CD14-positive monocyte (primary cell): ENCODE results near the gene HP1BP3. TPM values are rescaled to one million over a fixed set of nuclear protein-coding genes. Genes with fewer than 3 reads are reported as not detected.

Experiments used
- DNase-seq, 3 donors: peaks; one replicate each; pipeline ENCODE4 v3.0.0-alpha.2; 2011 to 2022
- H2AFZ ChIP-seq: 2 replicates; pipeline ENCODE4 v1.6.0; 2012; ENCODE audit warnings: mild to moderate bottlenecking, low read depth, low read length, inconsistent platforms; ENCODE audit not compliant: insufficient read depth, poor library complexity, severe bottlenecking
- H3K27ac ChIP-seq, 2 donors: 1 replicate in 1 of 2; 2 replicates in 1 of 2; pipeline ENCODE4 v1.5.1; 2012 to 2013; ENCODE audit warnings: low read length in 2 of 2, control low read depth in 1 of 2, inconsistent platforms in 1 of 2, low read depth in 1 of 2, mild to moderate bottlenecking in 1 of 2
- H3K27me3 ChIP-seq, 2 donors: one replicate each; pipeline versions ENCODE4 v1.6.0 to v1.6.1; 2011 to 2013; ENCODE audit warnings: low read length in 2 of 2; ENCODE audit not compliant: control insufficient read depth in 2 of 2, insufficient read depth in 2 of 2
- H3K36me3 ChIP-seq, 2 donors: replicated peaks in 1 of 2; 1 replicate in 1 of 2; 2 replicates in 1 of 2; pipeline versions ENCODE4 v1.5.1 to v1.6.1; 2012 to 2013; ENCODE audit warnings: low read length in 2 of 2, control low read depth in 1 of 2, inconsistent platforms in 1 of 2, mild to moderate bottlenecking in 1 of 2; ENCODE audit not compliant: insufficient read depth in 2 of 2, control insufficient read depth in 1 of 2
- H3K4me1 ChIP-seq, 2 donors: 1 replicate in 1 of 2; 2 replicates in 1 of 2; pipeline versions ENCODE4 v1.5.1 to v1.6.1; 2012 to 2013; ENCODE audit warnings: low read length in 2 of 2, control low read depth in 1 of 2, inconsistent platforms in 1 of 2, mild to moderate bottlenecking in 1 of 2, moderate library complexity in 1 of 2; ENCODE audit not compliant: insufficient read depth in 2 of 2, control insufficient read depth in 1 of 2
- H3K4me2 ChIP-seq: replicated peaks from 2 replicates; pipeline ENCODE3; 2012; ENCODE audit warnings: low read length, moderate library complexity, mild to moderate bottlenecking; ENCODE audit not compliant: poor library complexity, severe bottlenecking; ENCODE audit errors: extremely low read depth
- H3K4me3 ChIP-seq, 3 experiments: fragments of 200-600 bp in 1 of 3; sonication (generic) in 1 of 3; replicated peaks in 1 of 3; 1 replicate in 2 of 3; 2 replicates in 1 of 3; pipeline ENCODE4 v1.5.1; 2011 to 2013; ENCODE audit warnings: low read length in 3 of 3, mild to moderate bottlenecking in 3 of 3, control low read depth in 2 of 3, low read depth in 2 of 3, inconsistent platforms in 1 of 3, moderate library complexity in 1 of 3
- H3K79me2 ChIP-seq: 2 replicates; pipeline ENCODE4 v1.6.0; 2012; ENCODE audit warnings: mild to moderate bottlenecking, control low read depth, inconsistent platforms, low read length, moderate library complexity; ENCODE audit not compliant: insufficient read depth
- H3K9ac ChIP-seq: 2 replicates; pipeline ENCODE4 v1.6.0; 2017; ENCODE audit warnings: low read length, mild to moderate bottlenecking; ENCODE audit not compliant: insufficient read depth, poor library complexity, severe bottlenecking
- H3K9me3 ChIP-seq, 2 donors: replicated peaks in 1 of 2; 1 replicate in 1 of 2; 2 replicates in 1 of 2; pipeline versions ENCODE4 v1.5.1 to v1.6.1; 2012 to 2013; ENCODE audit warnings: low read length in 2 of 2, control low read depth in 1 of 2; ENCODE audit not compliant: control insufficient read depth in 1 of 2, insufficient read depth in 1 of 2
- H4K20me1 ChIP-seq: 2 replicates; pipeline ENCODE4 v1.6.0; 2012; ENCODE audit warnings: mild to moderate bottlenecking, low read length, control low read depth, moderate library complexity; ENCODE audit not compliant: insufficient read depth
- H3K27ac Mint-ChIP-seq, 7 donors: one replicate each; pipeline ENCODE4 v1.8.0; 2020; ENCODE audit warnings: mild to moderate bottlenecking in 7 of 7, mixed read lengths in 7 of 7, moderate library complexity in 6 of 7, inconsistent platforms in 2 of 7
- H3K27me3 Mint-ChIP-seq, 3 donors: one replicate each; pipeline ENCODE4 v1.8.0; 2021 to 2022; ENCODE audit warnings: low read depth in 3 of 3, mild to moderate bottlenecking in 3 of 3, mixed read lengths in 3 of 3, moderate library complexity in 3 of 3, inconsistent platforms in 1 of 3
- H3K36me3 Mint-ChIP-seq, 2 donors: one replicate each; pipeline ENCODE4 v1.8.0; 2020; ENCODE audit warnings: mixed read lengths in 2 of 2, inconsistent platforms in 1 of 2, mild to moderate bottlenecking in 1 of 2
- H3K4me1 Mint-ChIP-seq: one replicate; pipeline ENCODE4 v1.8.0; 2020; ENCODE audit warnings: mild to moderate bottlenecking, mixed read lengths
- H3K4me3 Mint-ChIP-seq, 2 donors: one replicate each; pipeline ENCODE4 v1.8.0; 2020; ENCODE audit warnings: mild to moderate bottlenecking in 2 of 2, mixed read lengths in 2 of 2, moderate library complexity in 1 of 2
- H3K9me3 Mint-ChIP-seq, 7 donors: one replicate each; pipeline ENCODE4 v1.8.0; 2020 to 2022; ENCODE audit warnings: mixed read lengths in 7 of 7, mild to moderate bottlenecking in 6 of 7, moderate library complexity in 6 of 7, inconsistent platforms in 2 of 7
- CTCF ChIP-seq: fragments of 200-600 bp; IDR thresholded peaks from one replicate; pipeline ENCODE4 v1.8.0; 2022; ENCODE audit warnings: antibody characterized with exemption, mild to moderate bottlenecking
- WGBS: methylation state at CpG from one replicate; pipeline ENCODE4 v1.1.5; 2013; ENCODE audit warnings: missing lambda C conversion rate; ENCODE audit not compliant: insufficient coverage; 5-methylcytosine and 5-hydroxymethylcytosine counted together
- intact Hi-C, 2 donors: fragments of 100-400 bp; cut with micrococcal nuclease; formaldehyde crosslinking; loops; one replicate each; pipeline versions ENCODE4 v1.15.0 to v1.15.1; 2023
- polyA plus RNA-seq, 3 donors: library from polyadenylated mRNA; depleted of rRNA in 1 of 3; unstranded in 2 of 3; stranded (reverse) in 1 of 3; fragments of 300-500 nt in 2 of 3; fragments of >200 nt in 1 of 3; fragmentation: Illumina TruSeq in 2 of 3; gene quantifications; 1 replicate in 2 of 3; 2 replicates in 1 of 3; pipeline ENCODE4 v1.2.3, GENCODE V29; 2012 to 2021

The HP1BP3 gene
- polyA plus RNA-seq, 3 donors: 121 to 137 (median 135) TPM

GRCh38 chr1:20787840-20788795 is 1.0 kb upstream of the HP1BP3 start:
- H3K4me1 ChIP-seq: peaks cover 23 to 29% of the 10 kb centered on the region in 2 donors
- H3K27me3 Mint-ChIP-seq: peaks cover 0 to 3% (median 0%) of the 10 kb centered on the region in 3 donors
- peak overlapping the region; percentile 91 for H3K9ac ChIP-seq
- H2AFZ ChIP-seq: peak overlapping the region; percentile 97
- H3K27ac Mint-ChIP-seq: peak overlapping the region; percentile 92 to 96 (median 95)
- no peaks in the 10 kb centered on the region for H3K36me3 Mint-ChIP-seq
- H3K4me1 Mint-ChIP-seq: peaks cover 31% of the 10 kb centered on the region
- intact Hi-C loops: loop anchor here in 1 of 2 donors (5.0 kb wide), 1 partner anchor 56 kb away; the partner anchor contains the start of gene SH2D5
- H3K79me2 ChIP-seq: peaks cover 36% of the 10 kb centered on the region
- H3K9me3 ChIP-seq: no peaks in the 10 kb centered on the region
- 49% methylated on average over 8 of the region's 22 CpGs for WGBS
- H3K36me3 ChIP-seq: no peaks in the 10 kb centered on the region
- no peaks in the 10 kb centered on the region for H3K9me3 Mint-ChIP-seq
- peak overlapping the region; percentile 93 to 95 for H3K4me3 Mint-ChIP-seq
- peak; percentile 32 to 67 (median 65) for DNase-seq
- peaks cover 31% of the 10 kb centered on the region for H4K20me1 ChIP-seq
- H3K27ac ChIP-seq: peak overlapping the region; percentile 90
- no peaks in the 10 kb centered on the region for H3K27me3 ChIP-seq
- H3K4me3 ChIP-seq: peak overlapping the region; percentile 90 to 99 (median 93)
- no peak for TF ChIP-seq CTCF
- peak overlapping the region; percentile 83 for H3K4me2 ChIP-seq

GRCh38 chr1:20786253-20787028 is 666 bp downstream of the HP1BP3 start:
- Mint-ChIP-seq H3K36me3 (no peaks in the 10 kb centered on the region), H3K27ac (peak overlapping the region; percentile 93 to 99 (median 96)), H3K4me3 (peak overlapping the region; percentile 97 to 99), H3K27me3 (peaks cover 0 to 3% (median 0%) of the 10 kb centered on the region in 3 donors), H3K4me1 (peaks cover 31% of the 10 kb centered on the region), H3K9me3 (no peaks in the 10 kb centered on the region)
- H3K4me2 ChIP-seq: peak overlapping the region; percentile 83
- intact Hi-C loops: loop anchor here in 1 of 2 donors (5.0 kb wide), 1 partner anchor 54 kb away; the partner anchor contains the start of gene SH2D5
- peak; percentile 91 to 92 (median 91) for DNase-seq
- H3K4me1 ChIP-seq: peaks cover 23 to 29% of the 10 kb centered on the region in 2 donors
- peak overlapping the region; percentile 91 for H3K9ac ChIP-seq
- no peaks in the 10 kb centered on the region for H3K27me3 ChIP-seq
- peak overlapping the region; percentile 79 to 99 (median 90) for H3K4me3 ChIP-seq
- H3K27ac ChIP-seq: peak overlapping the region; percentile 80 to 94
- peak overlapping the region; percentile 97 for H2AFZ ChIP-seq
- no peaks in the 10 kb centered on the region for H3K36me3 ChIP-seq
- no peak for TF ChIP-seq CTCF
- peaks cover 53% of the 10 kb centered on the region for H3K79me2 ChIP-seq
- peaks cover 45% of the 10 kb centered on the region for H4K20me1 ChIP-seq
- WGBS: under 1% methylated on average over 72 of the region's 102 CpGs
- H3K9me3 ChIP-seq: no peaks in the 10 kb centered on the region
